ENCODE measurements around the gene SURF6.

SURF6 gene

GRCh38 chr9:133356391-133357091 is 20.6 kb upstream of the SURF6 start, which contains the start of the genes SURF1 and SURF2:
Gene SURF1 (minus strand): TSS chr9:133356487. CDS start chr9:133356453, 34 bp downstream.
Gene SURF2 (plus strand): TSS chr9:133356550. CDS start chr9:133356593, 43 bp downstream.
- Mint-ChIP-seq H3K4me1 (peaks cover 53% of the 10 kb centered on the region), H3K36me3 (peaks cover 8% of the 10 kb centered on the region), H3K4me3 (peak within 1 kb of the TSS; percentile 89), H3K9me3 (no peaks in the 10 kb centered on the region), H3K27me3 (no peaks in the 10 kb centered on the region), H3K27ac (peak within 1 kb of the TSS; percentile 72)

DNA sequence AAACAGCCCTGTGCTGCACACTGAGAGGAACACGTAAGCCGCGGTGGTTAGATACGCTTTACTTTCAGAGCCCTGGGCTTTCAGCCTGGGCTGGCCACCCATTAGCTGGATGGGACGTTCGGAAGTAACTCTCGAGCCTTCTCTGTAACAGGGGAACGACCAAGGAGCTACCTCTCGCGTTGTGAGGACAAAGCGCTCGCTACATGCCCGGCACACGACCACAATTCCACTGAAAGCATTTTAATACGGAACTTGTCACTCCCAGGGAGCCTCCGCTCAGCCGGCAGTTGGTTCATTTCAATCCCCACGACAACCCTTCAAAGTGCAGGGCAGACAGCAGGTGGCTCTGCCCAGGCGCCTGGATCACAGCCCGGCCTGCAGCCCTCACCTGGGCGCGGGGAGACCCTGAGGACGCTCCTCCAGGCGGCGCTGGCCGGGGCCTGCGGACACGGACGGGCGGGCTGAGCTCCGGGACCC is 19.9 kb upstream of the SURF6 start:
- H3K27ac Mint-ChIP-seq = peak overlapping the region; percentile 72
- peak overlapping the region; percentile 89 for H3K4me3 Mint-ChIP-seq
- no peaks in the 10 kb centered on the region for H3K27me3 Mint-ChIP-seq
- H3K4me1 Mint-ChIP-seq = peaks cover 50% of the 10 kb centered on the region
- H3K9me3 Mint-ChIP-seq = no peaks in the 10 kb centered on the region
- peaks cover 6% of the 10 kb centered on the region for H3K36me3 Mint-ChIP-seq

DNA sequence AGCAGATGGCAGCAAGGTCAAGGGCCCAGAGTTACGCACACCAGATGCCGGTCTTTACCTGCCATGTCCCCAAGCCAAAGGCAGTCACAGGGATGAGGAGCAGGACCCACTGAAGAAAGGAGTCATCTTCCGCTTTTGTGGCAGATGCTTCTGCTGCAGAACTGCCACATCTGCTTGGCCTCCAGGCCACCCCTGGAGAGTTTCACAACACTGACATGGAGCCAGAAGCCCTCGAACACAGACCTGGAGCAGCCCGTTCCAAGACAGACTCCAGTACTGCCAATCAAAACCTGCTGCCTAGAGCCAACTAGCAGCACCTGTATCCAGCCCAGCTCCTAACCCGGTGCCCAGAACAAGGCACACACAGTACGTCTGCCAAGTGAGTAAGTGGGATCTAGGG is 18.8 kb upstream of the SURF6 start:
- Mint-ChIP-seq H3K36me3 (peaks cover 9% of the 10 kb centered on the region), H3K9me3 (no peaks in the 10 kb centered on the region), H3K27ac (peak overlapping the region; percentile 55), H3K4me3 (peak overlapping the region; percentile 65), H3K27me3 (no peaks in the 10 kb centered on the region), H3K4me1 (peaks cover 49% of the 10 kb centered on the region)

GRCh38 chr9:133353548-133353947 is 17.6 kb upstream of the SURF6 start:
- Mint-ChIP-seq H3K27ac (peak overlapping the region; percentile 92), H3K4me1 (peaks cover 51% of the 10 kb centered on the region), H3K4me3 (no peak overlapping the region), H3K36me3 (peaks cover 17% of the 10 kb centered on the region), H3K9me3 (no peaks in the 10 kb centered on the region), H3K27me3 (no peaks in the 10 kb centered on the region)

GRCh38 chr9:133352635-133353340 is 16.8 kb upstream of the SURF6 start:
- Mint-ChIP-seq H3K27ac (peak overlapping the region; percentile 92), H3K9me3 (no peaks in the 10 kb centered on the region), H3K36me3 (peaks cover 23% of the 10 kb centered on the region), H3K27me3 (no peaks in the 10 kb centered on the region), H3K4me3 (peak overlapping the region; percentile 59), H3K4me1 (peaks cover 45% of the 10 kb centered on the region)

- peak overlapping the region; percentile 30 for H3K4me3 Mint-ChIP-seq
Measured at GRCh38 chr9:133351908-133352634, 16.1 kb upstream of the SURF6 start.

GRCh38 chr9:133351526-133351907 is 15.5 kb upstream of the SURF6 start:
- peaks cover 44% of the 10 kb centered on the region for H3K4me1 Mint-ChIP-seq

More at GRCh38 chr9:133351908-133352634, 16.1 kb upstream of the SURF6 start:
- no peaks in the 10 kb centered on the region for H3K9me3 Mint-ChIP-seq
- H3K27ac Mint-ChIP-seq = peak overlapping the region; percentile 65
- peaks cover 23% of the 10 kb centered on the region for H3K36me3 Mint-ChIP-seq
- no peaks in the 10 kb centered on the region for H3K27me3 Mint-ChIP-seq
- peaks cover 40% of the 10 kb centered on the region for H3K4me1 Mint-ChIP-seq

DNA sequence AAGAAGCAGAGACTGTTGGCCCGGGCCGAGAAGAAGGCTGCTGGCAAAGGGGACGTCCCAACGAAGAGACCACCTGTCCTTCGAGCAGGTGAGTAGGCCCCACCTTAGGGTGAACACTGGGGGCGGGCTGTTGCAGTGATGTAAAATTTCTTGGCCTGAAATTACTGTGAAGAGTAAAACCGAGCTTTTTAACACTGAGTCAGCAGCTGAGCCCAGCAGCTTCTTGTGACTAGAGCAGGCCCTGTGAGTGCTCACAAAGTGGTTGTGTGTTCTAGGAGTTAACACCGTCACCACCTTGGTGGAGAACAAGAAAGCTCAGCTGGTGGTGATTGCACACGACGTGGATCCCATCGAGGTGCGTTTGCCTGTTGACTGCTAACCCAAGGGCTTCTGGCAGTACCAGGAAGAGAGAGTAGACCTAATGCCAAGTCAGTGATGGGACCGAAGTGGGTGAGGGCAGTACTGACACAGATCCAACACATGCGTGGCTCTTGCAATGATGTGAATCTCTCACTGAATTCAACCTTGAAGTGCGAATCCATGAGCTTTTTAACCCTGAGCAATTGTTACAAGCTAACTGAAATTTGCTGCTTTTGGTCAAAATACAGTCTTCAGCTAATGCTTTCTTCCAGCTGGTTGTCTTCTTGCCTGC is 14.1 kb upstream of the SURF6 start:
- Mint-ChIP-seq H3K36me3 (peaks cover 23% of the 10 kb centered on the region), H3K27ac (peak overlapping the region; percentile 74), H3K4me3 (peak overlapping the region; percentile 98), H3K9me3 (no peaks in the 10 kb centered on the region), H3K27me3 (no peaks in the 10 kb centered on the region), H3K4me1 (peaks cover 51% of the 10 kb centered on the region)

More at GRCh38 chr9:133351526-133351907, 15.5 kb upstream of the SURF6 start:
- Mint-ChIP-seq H3K27ac (peak overlapping the region; percentile 65), H3K9me3 (no peaks in the 10 kb centered on the region), H3K4me3 (peak overlapping the region; percentile 98), H3K36me3 (peaks cover 23% of the 10 kb centered on the region), H3K27me3 (no peaks in the 10 kb centered on the region)

GRCh38 chr9:133348718-133349573 is 13.0 kb upstream of the SURF6 start:
- Mint-ChIP-seq H3K27ac (peak overlapping the region; percentile 98), H3K4me3 (peak overlapping the region; percentile 98), H3K4me1 (peaks cover 43% of the 10 kb centered on the region), H3K9me3 (no peaks in the 10 kb centered on the region), H3K27me3 (no peaks in the 10 kb centered on the region), H3K36me3 (peaks cover 23% of the 10 kb centered on the region)

DNA sequence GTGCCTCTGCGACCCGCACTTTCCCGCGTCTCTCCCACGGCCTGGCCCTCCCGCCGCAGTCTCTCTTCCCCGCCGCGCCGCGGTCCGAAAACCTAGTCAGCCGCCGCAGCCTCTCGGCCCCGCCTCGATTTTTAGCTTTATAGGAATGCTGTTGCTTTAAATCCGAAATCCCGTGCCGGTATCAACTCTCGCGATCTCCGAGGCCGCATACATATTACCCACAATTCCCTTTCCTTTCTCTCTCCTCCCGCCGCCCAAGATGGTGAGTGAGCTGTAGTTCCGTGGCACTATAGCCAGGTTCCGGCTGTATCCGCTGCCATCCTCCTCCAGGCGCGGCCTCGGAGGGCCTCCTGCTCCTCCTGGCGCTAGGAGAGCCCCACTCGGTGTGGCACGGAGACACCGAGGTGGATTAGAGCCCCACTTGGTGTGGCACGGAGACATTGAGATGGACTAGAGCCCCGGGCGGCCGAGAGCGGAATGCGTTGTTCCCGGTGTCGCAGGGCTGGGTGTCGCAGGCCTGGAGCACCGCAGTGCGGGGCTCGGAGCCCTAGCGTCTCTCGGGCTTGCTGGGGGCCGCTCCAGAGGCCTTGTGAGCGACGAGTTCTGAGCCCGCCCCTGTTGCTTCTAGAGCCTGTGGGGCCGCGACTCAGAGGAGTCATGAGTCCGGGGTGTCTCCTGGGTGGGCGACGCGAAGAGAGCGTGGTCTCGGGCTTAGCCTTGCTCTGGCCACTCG is 12.2 kb upstream of the SURF6 start, which contains the start of the genes MED22 and RPL7A:
Gene MED22, minus strand, starts transcription at position 147 of the 733 bp plus-strand sequence. CDS start 1,469 bp downstream, outside the sequence.
Gene RPL7A, plus strand, starts transcription at position 234 of the 733 bp plus-strand sequence. Its CDS starts 26 bp downstream, at position 260.
- Mint-ChIP-seq H3K4me1 (peaks cover 40% of the 10 kb centered on the region), H3K36me3 (peaks cover 21% of the 10 kb centered on the region), H3K27ac (peak within 1 kb of the TSS; percentile 98), H3K9me3 (no peaks in the 10 kb centered on the region), H3K4me3 (peak within 1 kb of the TSS; percentile 98), H3K27me3 (no peaks in the 10 kb centered on the region)

DNA sequence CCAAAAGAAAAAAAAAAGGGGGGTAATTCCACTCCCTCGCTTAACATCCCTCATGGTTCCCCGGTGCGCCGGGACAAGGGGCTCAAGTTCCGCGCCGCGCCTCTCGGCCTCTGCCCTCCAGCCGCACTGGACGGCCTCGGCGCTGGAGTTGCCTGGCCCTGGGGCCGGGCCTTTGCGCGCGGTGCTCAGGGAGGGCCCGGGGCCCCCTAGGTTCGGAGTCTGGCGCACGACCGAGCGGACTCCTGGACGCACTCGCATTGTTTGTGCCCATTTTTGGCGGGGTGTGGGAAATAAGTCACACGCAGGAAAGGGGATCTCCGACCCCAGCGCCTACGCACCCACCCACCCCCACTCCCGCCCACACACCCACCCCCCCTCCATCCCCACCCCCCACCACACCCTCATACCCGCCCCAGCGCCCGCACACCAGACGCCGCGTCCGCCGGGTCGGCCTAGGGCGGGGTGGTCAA is 11.6 kb upstream of the SURF6 start:
- Mint-ChIP-seq H3K36me3 (peaks cover 20% of the 10 kb centered on the region), H3K27ac (peak overlapping the region; percentile 98), H3K4me3 (peak overlapping the region; percentile 98), H3K4me1 (peaks cover 37% of the 10 kb centered on the region), H3K9me3 (no peaks in the 10 kb centered on the region), H3K27me3 (no peaks in the 10 kb centered on the region)

- H3K36me3 Mint-ChIP-seq = peaks cover 20% of the 10 kb centered on the region
- peaks cover 42% of the 10 kb centered on the region for H3K4me1 Mint-ChIP-seq
- peak overlapping the region; percentile 98 for H3K4me3 Mint-ChIP-seq
Measured at GRCh38 chr9:133346021-133346785, 10.2 kb upstream of the SURF6 start.

GRCh38 chr9:133345596-133345995 is 9.6 kb upstream of the SURF6 start:
- peaks cover 48% of the 10 kb centered on the region for H3K4me1 Mint-ChIP-seq
- no peaks in the 10 kb centered on the region for H3K9me3 Mint-ChIP-seq
- H3K36me3 Mint-ChIP-seq = peaks cover 20% of the 10 kb centered on the region
- H3K27ac Mint-ChIP-seq = no peak overlapping the region
- no peak overlapping the region for H3K4me3 Mint-ChIP-seq
- H3K27me3 Mint-ChIP-seq = no peaks in the 10 kb centered on the region

More at GRCh38 chr9:133346021-133346785, 10.2 kb upstream of the SURF6 start:
- Mint-ChIP-seq H3K27ac (peak overlapping the region; percentile 82), H3K27me3 (no peaks in the 10 kb centered on the region), H3K9me3 (no peaks in the 10 kb centered on the region)
